ENCODE data around the gene RPS13. TPM values are rescaled to one million over a fixed set of nuclear protein-coding genes. Genes with fewer than 3 reads are reported as not detected.
A peak's percentile ranks its signal among the peaks of the same experiment; 100 is the strongest.
"Not testable (repeated sequence)": the region's sequence is repeated elsewhere in the genome, so short reads cannot be mapped to it uniquely, and the experiment has no call there.

RPS13 gene
- total and polyA plus RNA-seq, 3 experiments from 2014 or later: 1,568 to 1,667 (median 1,569) TPM

GRCh38 chr11:17066691-17067090, 10.8 kb downstream of the RPS13 start:
- H3K4me3 ChIP-seq (ENCODE audit: low read length): no peak overlapping the region
- Mint-ChIP-seq H3K27me3 (peaks cover 0 to 1% of the 10 kb centered on the region in 2 donors), H3K4me3 (no peak overlapping the region), H3K9me3 (no peaks in the 10 kb centered on the region), H3K27ac (peak overlapping the region in 1 of 8 donors; percentile 14), H3K36me3 (peaks cover 0 to 3% (median 0%) of the 10 kb centered on the region in 3 donors), H3K4me1 (no peaks in the 10 kb centered on the region)
- no peaks in the 10 kb centered on the region for H3K9me3 ChIP-seq (ENCODE audit: low read length)
- no peak for DNase-seq
- ChIA-PET POLR2A (no interaction called here), CTCF (no interaction called here)
- H3K36me3 ChIP-seq (ENCODE audit: insufficient read depth, low read length): no peaks in the 10 kb centered on the region
- H3K4me1 ChIP-seq (ENCODE audit: insufficient read depth, low read length): no peaks in the 10 kb centered on the region
- H3K27me3 ChIP-seq (ENCODE audit: insufficient read depth, low read length, poor library complexity, severe bottlenecking): no peaks in the 10 kb centered on the region
- H3K27ac ChIP-seq (ENCODE audit: low read depth, low read length): no peak overlapping the region

- H3K4me3 Mint-ChIP-seq: no peak overlapping the region
- H3K4me1 ChIP-seq (ENCODE audit: insufficient read depth, low read length): no peaks in the 10 kb centered on the region
- H3K9me3 ChIP-seq (ENCODE audit: low read length): no peaks in the 10 kb centered on the region
- CTCF ChIA-PET: interaction anchor here (0.6 to 2.1 kb wide), 10 partner anchors 10 to 246 kb away, joined by 3 to 6 read pairs (median 4); no protein-coding TSS in a partner anchor
- no peak overlapping the region for H3K27ac ChIP-seq (ENCODE audit: low read depth, low read length)
- H3K36me3 Mint-ChIP-seq: peaks cover 0 to 1% (median 0%) of the 10 kb centered on the region in 3 donors
- peak in 4 of 5 donors; percentile 7 to 49 (median 22) for DNase-seq
- no peaks in the 10 kb centered on the region for H3K36me3 ChIP-seq (ENCODE audit: insufficient read depth, low read length)
- H3K27me3 Mint-ChIP-seq: peaks cover 0 to 1% of the 10 kb centered on the region in 2 donors
- H3K27ac Mint-ChIP-seq: peak overlapping the region in 1 of 8 donors; percentile 2
- H3K9me3 Mint-ChIP-seq: no peaks in the 10 kb centered on the region
- POLR2A ChIA-PET: no interaction called here
- H3K4me1 Mint-ChIP-seq: no peaks in the 10 kb centered on the region
- no peak overlapping the region for H3K4me3 ChIP-seq (ENCODE audit: low read length)
- H3K27me3 ChIP-seq (ENCODE audit: insufficient read depth, low read length, poor library complexity, severe bottlenecking): no peaks in the 10 kb centered on the region
These were observed 14.1 kb downstream of the RPS13 start for GRCh38 chr11:17063171-17064002.

DNA sequence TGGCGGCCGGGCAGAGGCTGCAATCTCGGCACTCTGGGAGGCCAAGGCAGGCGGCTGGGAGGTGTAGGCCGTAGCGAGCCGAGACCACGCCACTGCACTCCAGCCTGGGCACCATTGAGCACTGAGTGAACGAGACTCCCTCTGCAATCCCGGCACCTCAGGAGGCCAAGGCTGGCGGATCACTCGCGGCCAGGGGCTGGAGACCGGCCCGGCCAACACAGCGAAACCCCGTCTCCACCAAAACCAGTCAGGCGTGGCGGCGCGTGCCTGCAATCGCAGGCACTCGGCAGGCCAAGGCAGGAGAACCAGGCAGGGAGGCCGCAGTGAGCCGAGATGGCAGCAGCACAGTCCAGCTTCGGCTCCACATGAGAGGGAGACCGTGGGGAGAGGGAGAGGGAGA, 26.3 kb downstream of the RPS13 start:
- DNase-seq; H3K9me3 ChIP-seq (ENCODE audit: low read length); CTCF ChIA-PET; H3K9me3 Mint-ChIP-seq; H3K4me1 Mint-ChIP-seq; H3K27ac Mint-ChIP-seq; H3K27me3 Mint-ChIP-seq; H3K4me3 ChIP-seq (ENCODE audit: low read length); POLR2A ChIA-PET; H3K36me3 Mint-ChIP-seq; H3K27ac ChIP-seq (ENCODE audit: low read depth, low read length); H3K27me3 ChIP-seq (ENCODE audit: insufficient read depth, low read length, poor library complexity, severe bottlenecking); H3K36me3 ChIP-seq (ENCODE audit: insufficient read depth, low read length); H3K4me1 ChIP-seq (ENCODE audit: insufficient read depth, low read length); H3K4me3 Mint-ChIP-seq: not testable (repeated sequence)

DNA sequence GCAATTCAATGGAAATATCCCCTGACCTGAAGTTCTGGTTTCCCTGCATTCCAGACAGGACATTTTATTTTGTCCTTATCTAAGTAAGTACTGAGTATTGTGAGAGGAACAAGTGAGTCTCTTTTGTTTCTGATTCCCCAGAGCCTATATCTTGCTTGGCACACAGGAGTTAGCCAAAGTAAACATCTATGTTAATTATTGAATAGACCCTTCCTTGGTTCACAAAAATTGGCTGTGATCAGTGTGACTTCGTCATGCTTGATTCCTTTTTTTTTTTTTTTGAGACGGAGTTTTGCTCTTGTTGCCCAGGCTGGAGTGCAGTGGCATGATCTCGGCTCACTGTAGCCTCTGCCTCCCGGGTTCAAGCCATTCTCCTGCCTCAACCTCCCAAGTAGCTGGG, 29.0 kb downstream of the RPS13 start:
- H3K4me1 ChIP-seq (ENCODE audit: insufficient read depth, low read length); H3K9me3 ChIP-seq (ENCODE audit: low read length); H3K27me3 Mint-ChIP-seq; POLR2A ChIA-PET; H3K9me3 Mint-ChIP-seq; H3K27ac Mint-ChIP-seq; CTCF ChIA-PET; H3K27me3 ChIP-seq (ENCODE audit: insufficient read depth, low read length, poor library complexity, severe bottlenecking); H3K4me3 Mint-ChIP-seq; DNase-seq; H3K36me3 Mint-ChIP-seq; H3K4me3 ChIP-seq (ENCODE audit: low read length); H3K4me1 Mint-ChIP-seq; H3K36me3 ChIP-seq (ENCODE audit: insufficient read depth, low read length); H3K27ac ChIP-seq (ENCODE audit: low read depth, low read length): not testable (repeated sequence)

DNA sequence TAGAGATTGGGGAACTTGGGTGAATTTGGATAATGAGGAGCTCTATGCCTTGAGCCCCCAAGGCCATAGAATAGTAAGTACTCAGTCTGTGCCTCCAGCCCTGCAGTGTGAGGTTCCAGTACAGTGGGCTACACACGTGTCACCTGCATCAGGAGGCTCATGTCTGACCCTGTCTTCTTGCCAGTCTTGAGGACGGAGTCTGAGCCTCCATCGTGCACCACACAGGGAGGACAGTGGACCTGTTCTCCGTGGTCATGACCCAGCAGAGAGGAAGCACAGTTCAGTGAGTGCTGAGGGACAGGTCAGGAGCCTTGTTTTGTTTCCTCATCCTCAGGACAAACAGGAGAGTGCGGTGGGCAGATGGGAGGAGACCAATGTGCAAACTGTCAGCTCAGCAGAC, 30.8 kb downstream of the RPS13 start:
- no peak for DNase-seq
- Histone ChIP-seq H3K27me3 (ENCODE audit: insufficient read depth, low read length, poor library complexity, severe bottlenecking) (no peaks in the 10 kb centered on the region), H3K27ac (ENCODE audit: low read depth, low read length) (no peak overlapping the region), H3K4me1 (ENCODE audit: insufficient read depth, low read length) (no peaks in the 10 kb centered on the region), H3K36me3 (ENCODE audit: insufficient read depth, low read length) (no peaks in the 10 kb centered on the region), H3K4me3 (ENCODE audit: low read length) (no peak overlapping the region), H3K9me3 (ENCODE audit: low read length) (no peaks in the 10 kb centered on the region)
- CTCF ChIA-PET: no interaction called here
- Mint-ChIP-seq H3K9me3 (no peaks in the 10 kb centered on the region), H3K27ac (peak overlapping the region in 1 of 8 donors; percentile 7), H3K4me3 (no peak overlapping the region), H3K27me3 (peaks cover 4 to 7% of the 10 kb centered on the region in 2 donors), H3K36me3 (peaks cover 0 to 2% (median 0%) of the 10 kb centered on the region in 3 donors), H3K4me1 (no peaks in the 10 kb centered on the region)
- POLR2A ChIA-PET: no interaction called here

GRCh38 chr11:17036666-17037658, 40.5 kb downstream of the RPS13 start:
- Mint-ChIP-seq H3K9me3 (peaks cover 0 to 7% (median 4%) of the 10 kb centered on the region in 5 donors), H3K4me1 (no peaks in the 10 kb centered on the region), H3K36me3 (peaks cover 1 to 6% (median 2%) of the 10 kb centered on the region in 3 donors), H3K4me3 (no peak overlapping the region), H3K27ac (no peak overlapping the region), H3K27me3 (peaks cover 8 to 52% of the 10 kb centered on the region in 2 donors)
- DNase-seq: no peak
- H3K4me1 ChIP-seq (ENCODE audit: insufficient read depth, low read length): no peaks in the 10 kb centered on the region
- no peaks in the 10 kb centered on the region for H3K9me3 ChIP-seq (ENCODE audit: low read length)
- no peaks in the 10 kb centered on the region for H3K27me3 ChIP-seq (ENCODE audit: insufficient read depth, low read length, poor library complexity, severe bottlenecking)
- H3K4me3 ChIP-seq (ENCODE audit: low read length): no peak overlapping the region
- CTCF ChIA-PET: no interaction called here
- no peak overlapping the region for H3K27ac ChIP-seq (ENCODE audit: low read depth, low read length)
- no peaks in the 10 kb centered on the region for H3K36me3 ChIP-seq (ENCODE audit: insufficient read depth, low read length)
- POLR2A ChIA-PET: no interaction called here

DNA sequence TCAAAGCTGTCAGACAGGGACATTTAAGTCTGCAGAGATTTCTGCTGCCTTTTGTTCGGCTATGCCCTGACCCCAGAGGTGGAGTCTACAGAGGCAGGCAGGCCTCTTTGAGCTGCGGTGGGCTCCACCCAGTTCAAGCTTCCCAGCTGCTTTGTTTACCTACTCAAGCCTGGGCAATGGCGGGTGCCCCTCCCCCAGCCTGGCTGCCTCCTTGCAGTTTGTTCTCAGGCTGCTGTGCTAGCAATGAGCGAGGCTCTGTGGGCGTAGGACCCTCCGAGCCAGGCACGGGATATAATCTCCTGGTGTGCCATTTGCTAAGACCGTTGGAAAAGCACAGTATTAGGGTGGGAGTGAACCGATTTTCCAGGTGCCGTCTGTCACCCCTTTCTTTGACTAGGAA, 43.4 kb downstream of the RPS13 start:
- peaks cover 4 to 37% of the 10 kb centered on the region in 2 donors for H3K27me3 Mint-ChIP-seq
- H3K36me3 Mint-ChIP-seq; H3K27ac ChIP-seq (ENCODE audit: low read depth, low read length); H3K4me3 Mint-ChIP-seq; H3K9me3 ChIP-seq (ENCODE audit: low read length); H3K9me3 Mint-ChIP-seq; H3K4me3 ChIP-seq (ENCODE audit: low read length); H3K27me3 ChIP-seq (ENCODE audit: insufficient read depth, low read length, poor library complexity, severe bottlenecking); DNase-seq; H3K27ac Mint-ChIP-seq; CTCF ChIA-PET; H3K36me3 ChIP-seq (ENCODE audit: insufficient read depth, low read length); H3K4me1 Mint-ChIP-seq; POLR2A ChIA-PET; H3K4me1 ChIP-seq (ENCODE audit: insufficient read depth, low read length): not testable (repeated sequence)

GRCh38 chr11:17026487-17027082, 50.9 kb downstream of the RPS13 start:
- H3K27me3 Mint-ChIP-seq: peaks cover 3 to 4% of the 10 kb centered on the region in 2 donors

More at GRCh38 chr11:17026487-17027082, 50.9 kb downstream of the RPS13 start:
- ChIA-PET CTCF (interaction anchor here (0.8 kb wide), 1 partner anchor 12 kb away, joined by 3 read pairs; no protein-coding TSS in a partner anchor), POLR2A (no interaction called here)
- H3K27ac ChIP-seq (ENCODE audit: low read depth, low read length): no peak overlapping the region
- Mint-ChIP-seq H3K27ac (no peak overlapping the region), H3K36me3 (no peaks in the 10 kb centered on the region), H3K4me3 (no peak overlapping the region), H3K9me3 (no peaks in the 10 kb centered on the region), H3K4me1 (no peaks in the 10 kb centered on the region)
- no peak overlapping the region for H3K4me3 ChIP-seq (ENCODE audit: low read length)
- no peaks in the 10 kb centered on the region for H3K27me3 ChIP-seq (ENCODE audit: insufficient read depth, low read length, poor library complexity, severe bottlenecking)
- no peaks in the 10 kb centered on the region for H3K36me3 ChIP-seq (ENCODE audit: insufficient read depth, low read length)
- H3K4me1 ChIP-seq (ENCODE audit: insufficient read depth, low read length): no peaks in the 10 kb centered on the region
- no peak for DNase-seq
- no peaks in the 10 kb centered on the region for H3K9me3 ChIP-seq (ENCODE audit: low read length)
